ENCODE data around the gene SSH2. TPM values are rescaled to one million over a fixed set of nuclear protein-coding genes. Genes with fewer than 3 reads are reported as not detected.
"Not testable (repeated sequence)": the region's sequence is repeated elsewhere in the genome, so short reads cannot be mapped to it uniquely, and the experiment has no call there.

Gene SSH2
- total RNA-seq, 4 donors from 2014 or later: 140 to 241 (median 172) TPM

- in situ Hi-C loops (cut with MboI; ENCODE audit: low sequenced_read_pairs in 4 of 4): no loop called here
- DNase-seq (no peak), ATAC-seq (no peak)
- Histone ChIP-seq H3K4me3 (no peak overlapping the region), H3K27ac (no peak overlapping the region), H3K4me1 (peaks cover 0 to 16% of the 10 kb centered on the region in 2 donors), H3K36me3 (no peaks in the 10 kb centered on the region), H3K9me3 (no peaks in the 10 kb centered on the region), H3K27me3 (no peaks in the 10 kb centered on the region)
- TF ChIP-seq POLR2A (IDR thresholded peaks at IDR 0.05) (no peak), CTCF (IDR thresholded peaks at IDR 0.05 in 4 of 5, conservative IDR thresholded peaks at IDR 0.05 in 1 of 5) (no peak)
- intact Hi-C loops (cut with DNase I; ENCODE audit: low total_unique reads): loop anchor here (5.0 kb wide), 1 partner anchor 68 kb away; the partner anchor contains the start of gene SSH2
These were observed 65.4 kb downstream of the SSH2 start for GRCh38 chr17:29864615-29865014.

- H3K27me3 ChIP-seq; H3K4me3 ChIP-seq; ATAC-seq; H3K9me3 ChIP-seq; H3K36me3 ChIP-seq; DNase-seq; intact Hi-C loops (cut with DNase I; ENCODE audit: low total_unique reads); in situ Hi-C loops (cut with MboI; ENCODE audit: low sequenced_read_pairs in 4 of 4); H3K27ac ChIP-seq: not testable (repeated sequence)
- peaks cover 0 to 16% of the 10 kb centered on the region in 2 donors for H3K4me1 ChIP-seq
These were observed 65.9 kb downstream of the SSH2 start for GRCh38 chr17:29864123-29864522.

- in situ Hi-C loops (cut with MboI; ENCODE audit: low sequenced_read_pairs in 4 of 4): no loop called here
- no peak for ATAC-seq
- TF ChIP-seq POLR2A (IDR thresholded peaks at IDR 0.05) (no peak), CTCF (IDR thresholded peaks at IDR 0.05 in 4 of 5, conservative IDR thresholded peaks at IDR 0.05 in 1 of 5) (no peak)
These were observed 67.1 kb downstream of the SSH2 start for GRCh38 chr17:29862951-29863350.

GRCh38 chr17:29862127-29862526 lies 67.9 kb downstream of the SSH2 start:
- intact Hi-C loops (cut with DNase I; ENCODE audit: low total_unique reads): no loop called here
- ATAC-seq (no peak), DNase-seq (no peak)
- TF ChIP-seq POLR2A (IDR thresholded peaks at IDR 0.05): no peak
- no peak for TF ChIP-seq CTCF (IDR thresholded peaks at IDR 0.05 in 4 of 5, conservative IDR thresholded peaks at IDR 0.05 in 1 of 5)
- peaks cover 0 to 2% of the 10 kb centered on the region in 2 donors for H3K4me1 ChIP-seq
- H3K9me3 ChIP-seq: no peaks in the 10 kb centered on the region
- H3K27me3 ChIP-seq: no peaks in the 10 kb centered on the region
- in situ Hi-C loops (cut with MboI; ENCODE audit: low sequenced_read_pairs in 4 of 4): no loop called here
- no peak overlapping the region for H3K27ac ChIP-seq
- no peaks in the 10 kb centered on the region for H3K36me3 ChIP-seq
- H3K4me3 ChIP-seq: no peak overlapping the region

More at GRCh38 chr17:29862951-29863350, 67.1 kb downstream of the SSH2 start:
- H3K4me3 ChIP-seq: no peak overlapping the region
- H3K27ac ChIP-seq: no peak overlapping the region
- H3K9me3 ChIP-seq: no peaks in the 10 kb centered on the region
- no peak for DNase-seq
- H3K27me3 ChIP-seq: no peaks in the 10 kb centered on the region
- intact Hi-C loops (cut with DNase I; ENCODE audit: low total_unique reads): no loop called here
- H3K4me1 ChIP-seq: peaks cover 0 to 10% of the 10 kb centered on the region in 2 donors
- H3K36me3 ChIP-seq: no peaks in the 10 kb centered on the region

GRCh38 chr17:29859445-29859844 lies 70.6 kb downstream of the SSH2 start:
- H3K36me3 ChIP-seq; H3K4me1 ChIP-seq; ATAC-seq; DNase-seq; H3K27me3 ChIP-seq; H3K27ac ChIP-seq; in situ Hi-C loops (cut with MboI; ENCODE audit: low sequenced_read_pairs in 4 of 4); H3K9me3 ChIP-seq; H3K4me3 ChIP-seq; intact Hi-C loops (cut with DNase I; ENCODE audit: low total_unique reads): not testable (repeated sequence)

GRCh38 chr17:29857823-29858222 lies 72.2 kb downstream of the SSH2 start:
- no peak for ATAC-seq
- no peak for DNase-seq
- intact Hi-C loops (cut with DNase I; ENCODE audit: low total_unique reads): no loop called here
- Histone ChIP-seq H3K27me3 (no peaks in the 10 kb centered on the region), H3K36me3 (no peaks in the 10 kb centered on the region), H3K9me3 (no peaks in the 10 kb centered on the region), H3K4me1 (no peaks in the 10 kb centered on the region), H3K27ac (no peak overlapping the region), H3K4me3 (no peak overlapping the region)
- TF ChIP-seq CTCF (IDR thresholded peaks at IDR 0.05 in 4 of 5, conservative IDR thresholded peaks at IDR 0.05 in 1 of 5) (no peak), POLR2A (IDR thresholded peaks at IDR 0.05) (no peak)
- in situ Hi-C loops (cut with MboI; ENCODE audit: low sequenced_read_pairs in 4 of 4): no loop called here

GRCh38 chr17:29857105-29857504 lies 72.9 kb downstream of the SSH2 start:
- H3K27ac ChIP-seq; H3K27me3 ChIP-seq; in situ Hi-C loops (cut with MboI; ENCODE audit: low sequenced_read_pairs in 4 of 4); H3K4me3 ChIP-seq; intact Hi-C loops (cut with DNase I; ENCODE audit: low total_unique reads); DNase-seq; ATAC-seq; H3K36me3 ChIP-seq; H3K4me1 ChIP-seq; H3K9me3 ChIP-seq: not testable (repeated sequence)
